ENCODE data around the gene COL9A3. TPM values are rescaled to one million over a fixed set of nuclear protein-coding genes. Genes with fewer than 3 reads are reported as not detected.
"Not testable (repeated sequence)": the region's sequence is repeated elsewhere in the genome, so short reads cannot be mapped to it uniquely, and the experiment has no call there.

Gene COL9A3
- total RNA-seq, 1 experiment from 2014 or later = 8.5 TPM

DNA sequence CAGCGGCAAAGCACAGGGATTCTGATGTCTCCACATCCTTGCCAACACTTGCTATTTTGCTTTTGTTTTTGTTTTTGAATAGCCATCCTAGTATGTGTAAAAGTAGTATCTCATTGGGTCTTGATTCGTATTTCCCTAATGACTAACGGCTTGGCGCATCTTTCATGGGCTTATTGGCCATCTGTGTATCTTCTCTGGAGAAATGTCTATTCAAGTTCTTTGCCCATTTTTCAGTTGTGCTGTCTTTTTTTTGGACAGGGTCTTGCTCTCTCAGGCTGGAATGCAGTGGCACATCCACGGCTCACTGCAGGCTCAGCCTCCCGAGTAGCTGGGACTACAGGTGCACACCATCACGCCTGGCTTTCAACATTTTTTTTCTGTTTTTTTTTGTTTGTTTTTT lies 27.3 kb downstream of the COL9A3 start:
- Histone ChIP-seq H3F3A (ENCODE audit: insufficient read depth, low read depth) (peaks cover 12% of the 10 kb centered on the region; the same call in 1 of the 2 replicates), H3K9me2 (ENCODE audit: insufficient read depth) (no peaks in the 10 kb centered on the region), H3K36me3 (ENCODE audit: low read depth) (no peaks in the 10 kb centered on the region; the same call in 1 of the 2 replicates), H3K4me2 (no peak overlapping the region), H3K4me3 (no peak overlapping the region), H3K9me3 (ENCODE audit: insufficient read depth, low read depth) (no peaks in the 10 kb centered on the region), H4K20me1 (ENCODE audit: insufficient read depth) (no peaks in the 10 kb centered on the region; the same call in 1 of the 2 replicates), H2AFZ (no peak overlapping the region), H3K27me3 (ENCODE audit: insufficient read depth, low read depth) (no peaks in the 10 kb centered on the region), H3K27ac (no peak overlapping the region), H3K79me2 (ENCODE audit: low read depth) (no peaks in the 10 kb centered on the region), H3K4me1 (replicated peaks; ENCODE audit: insufficient read depth) (no peaks in the 10 kb centered on the region)
- POLR2A ChIA-PET (ENCODE audit: unreplicated experiment) = no interaction called here
- TF ChIP-seq EZH2 (IDR thresholded peaks at IDR 0.05; ENCODE audit: low read depth) (no peak), CTCF (conservative IDR thresholded peaks at IDR 0.05) (no peak)
- intact Hi-C loops (cut with micrococcal nuclease; ENCODE audit: unreplicated experiment) = no loop called here
- CTCF ChIA-PET = no interaction called here
- BruUV-seq (replicated peaks) = TSS peak; percentile 31
- peak in 1 of 2 experiments; percentile 28 for DNase-seq

DNA sequence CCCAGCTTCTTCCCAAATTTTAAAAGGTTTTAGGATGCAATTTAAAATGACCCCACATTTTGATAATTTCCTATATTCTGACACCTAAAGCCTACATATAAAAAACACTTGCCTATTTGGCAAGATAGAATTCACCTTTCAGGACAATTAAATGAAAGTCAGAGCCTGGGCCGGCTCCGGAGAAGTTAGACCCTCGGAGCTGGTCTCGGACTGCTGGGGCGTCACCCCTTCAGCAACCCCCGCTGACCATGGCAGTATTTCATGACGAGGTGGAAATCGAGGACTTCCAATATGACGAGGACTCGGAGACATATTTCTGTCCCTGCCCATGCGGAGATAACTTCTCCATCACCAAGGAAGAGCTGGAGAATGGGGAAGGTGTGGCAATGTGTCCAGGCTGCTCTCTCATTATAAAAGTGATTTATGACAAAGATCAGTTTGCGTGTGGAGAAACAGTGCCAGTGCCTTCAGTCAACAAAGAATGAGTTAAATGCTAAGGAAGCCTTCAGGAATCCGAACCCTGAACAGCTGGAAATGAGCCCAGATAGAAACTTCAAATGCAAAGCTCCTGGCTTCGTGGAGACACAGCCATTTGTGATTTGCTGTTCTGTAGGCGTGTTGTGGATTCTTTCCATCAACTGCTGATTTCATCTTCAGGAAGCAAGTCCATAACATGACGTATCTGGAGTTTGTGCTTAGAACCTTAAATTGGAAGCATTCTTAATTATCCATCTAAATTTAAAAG lies 28.7 kb downstream of the COL9A3 start:
- intact Hi-C loops (cut with micrococcal nuclease; ENCODE audit: unreplicated experiment) = no loop called here
- BruUV-seq (replicated peaks) = no TSS peak
- no peaks in the 10 kb centered on the region for H3K4me1 ChIP-seq (replicated peaks; ENCODE audit: insufficient read depth)
- CTCF ChIA-PET = no interaction called here
- H3F3A ChIP-seq (ENCODE audit: insufficient read depth, low read depth) = peaks cover 12% of the 10 kb centered on the region; the same call in 1 of the 2 replicates
- no peak for TF ChIP-seq CTCF (conservative IDR thresholded peaks at IDR 0.05)
- TF ChIP-seq EZH2 (IDR thresholded peaks at IDR 0.05; ENCODE audit: low read depth) = no peak
- no peaks in the 10 kb centered on the region for H3K79me2 ChIP-seq (ENCODE audit: low read depth)
- no peak overlapping the region for H3K4me2 ChIP-seq
- H3K36me3 ChIP-seq (ENCODE audit: low read depth) = no peaks in the 10 kb centered on the region; the same call in 1 of the 2 replicates
- H3K27me3 ChIP-seq (ENCODE audit: insufficient read depth, low read depth) = no peaks in the 10 kb centered on the region
- H3K9me3 ChIP-seq (ENCODE audit: insufficient read depth, low read depth) = no peaks in the 10 kb centered on the region
- no peak overlapping the region for H2AFZ ChIP-seq
- H4K20me1 ChIP-seq (ENCODE audit: insufficient read depth) = no peaks in the 10 kb centered on the region; the same call in 1 of the 2 replicates
- H3K9me2 ChIP-seq (ENCODE audit: insufficient read depth) = no peaks in the 10 kb centered on the region
- peak in 1 of 2 experiments; percentile 20 for DNase-seq
- H3K4me3 ChIP-seq = no peak overlapping the region
- H3K27ac ChIP-seq = no peak overlapping the region
- POLR2A ChIA-PET (ENCODE audit: unreplicated experiment) = interaction anchor here (0.7 kb wide), 1 partner anchor 11 kb away, joined by 9 read pairs; no protein-coding TSS in a partner anchor

- H3K36me3 ChIP-seq (ENCODE audit: low read depth) = no peaks in the 10 kb centered on the region; the same call in 1 of the 2 replicates
- H3K9me2 ChIP-seq (ENCODE audit: insufficient read depth) = no peaks in the 10 kb centered on the region
- no peaks in the 10 kb centered on the region for H3K4me1 ChIP-seq (replicated peaks; ENCODE audit: insufficient read depth)
- ChIA-PET POLR2A (ENCODE audit: unreplicated experiment) (no interaction called here), CTCF (interaction anchor here (0.6 to 1.1 kb wide), 3 partner anchors 24 to 38 kb away, joined by 5 to 8 read pairs (median 6); no protein-coding TSS in a partner anchor)
- H3K27ac ChIP-seq = no peak overlapping the region
- no peak overlapping the region for H3K4me3 ChIP-seq
- H3K27me3 ChIP-seq (ENCODE audit: insufficient read depth, low read depth) = no peaks in the 10 kb centered on the region
- no peak overlapping the region for H3K4me2 ChIP-seq
- BruUV-seq (replicated peaks) = no TSS peak
- intact Hi-C loops (cut with micrococcal nuclease; ENCODE audit: unreplicated experiment) = no loop called here
- H3K79me2 ChIP-seq (ENCODE audit: low read depth) = no peaks in the 10 kb centered on the region
- H3F3A ChIP-seq (ENCODE audit: insufficient read depth, low read depth) = peaks cover 8% of the 10 kb centered on the region; the same call in 1 of the 2 replicates
- H4K20me1 ChIP-seq (ENCODE audit: insufficient read depth) = no peaks in the 10 kb centered on the region; the same call in 1 of the 2 replicates
- TF ChIP-seq EZH2 (IDR thresholded peaks at IDR 0.05; ENCODE audit: low read depth) (no peak), CTCF (conservative IDR thresholded peaks at IDR 0.05) (no peak)
- no peaks in the 10 kb centered on the region for H3K9me3 ChIP-seq (ENCODE audit: insufficient read depth, low read depth)
- peak in 1 of 2 experiments; percentile 26 for DNase-seq
- H2AFZ ChIP-seq = no peak overlapping the region
Measured at GRCh38 chr20:62846166-62846890, 29.5 kb downstream of the COL9A3 start.

- H3K36me3 ChIP-seq (ENCODE audit: low read depth); H3F3A ChIP-seq (ENCODE audit: insufficient read depth, low read depth); H2AFZ ChIP-seq; intact Hi-C loops (cut with micrococcal nuclease; ENCODE audit: unreplicated experiment); H3K4me1 ChIP-seq (replicated peaks; ENCODE audit: insufficient read depth); H3K79me2 ChIP-seq (ENCODE audit: low read depth); H3K27ac ChIP-seq; H3K4me3 ChIP-seq; H3K9me2 ChIP-seq (ENCODE audit: insufficient read depth); H3K27me3 ChIP-seq (ENCODE audit: insufficient read depth, low read depth); H3K9me3 ChIP-seq (ENCODE audit: insufficient read depth, low read depth); BruUV-seq (replicated peaks); DNase-seq; H4K20me1 ChIP-seq (ENCODE audit: insufficient read depth); POLR2A ChIA-PET (ENCODE audit: unreplicated experiment); H3K4me2 ChIP-seq: not testable (repeated sequence)
- CTCF ChIA-PET = interaction anchor here (0.6 to 0.7 kb wide), 2 partner anchors 165 to 231 kb away, joined by 3 read pairs; no protein-coding TSS in a partner anchor
Measured at GRCh38 chr20:62848917-62849316, 32.1 kb downstream of the COL9A3 start.

Measured in PC-9 (cell line).